Ammon's horn (tissue), 1 donor: ENCODE measurements around the gene CDH22.

Experiments
- DNase-seq: peaks from one replicate; pipeline ENCODE4 v3.0.0-alpha.2; 2016; ENCODE audit warnings: low spot score

Gene CDH22

DNA sequence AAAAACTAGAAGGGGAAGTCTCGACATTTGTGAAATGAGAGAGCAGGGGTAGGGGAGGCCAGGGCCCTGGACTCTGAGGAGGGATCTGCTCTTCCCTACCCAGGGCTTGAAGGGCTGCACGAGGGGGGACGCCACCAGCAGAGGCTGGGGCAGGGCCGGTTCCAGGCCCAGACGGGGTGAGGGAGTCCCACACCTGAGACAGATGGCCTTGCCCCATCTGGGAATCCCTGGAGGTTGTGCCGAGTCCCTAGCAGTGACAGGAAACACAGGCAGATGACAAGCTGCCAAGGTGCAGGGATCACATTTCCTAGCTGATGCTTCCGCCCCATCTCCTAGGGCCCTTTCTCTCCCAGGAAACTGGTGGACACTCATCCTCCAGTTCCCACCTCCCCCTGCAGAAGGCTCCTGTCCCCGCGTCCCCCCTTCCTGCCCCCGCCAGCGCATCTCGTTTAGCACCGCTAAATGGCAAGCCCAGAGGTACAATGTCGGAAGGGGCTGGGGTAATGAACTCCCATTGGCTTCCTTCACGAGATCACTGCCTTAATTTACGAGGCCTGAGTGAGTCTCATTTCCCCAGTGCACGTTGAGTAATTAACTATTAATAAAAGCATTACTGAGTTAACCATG lies 35.2 kb upstream of the CDH22 start:
- no peak for DNase-seq

DNA sequence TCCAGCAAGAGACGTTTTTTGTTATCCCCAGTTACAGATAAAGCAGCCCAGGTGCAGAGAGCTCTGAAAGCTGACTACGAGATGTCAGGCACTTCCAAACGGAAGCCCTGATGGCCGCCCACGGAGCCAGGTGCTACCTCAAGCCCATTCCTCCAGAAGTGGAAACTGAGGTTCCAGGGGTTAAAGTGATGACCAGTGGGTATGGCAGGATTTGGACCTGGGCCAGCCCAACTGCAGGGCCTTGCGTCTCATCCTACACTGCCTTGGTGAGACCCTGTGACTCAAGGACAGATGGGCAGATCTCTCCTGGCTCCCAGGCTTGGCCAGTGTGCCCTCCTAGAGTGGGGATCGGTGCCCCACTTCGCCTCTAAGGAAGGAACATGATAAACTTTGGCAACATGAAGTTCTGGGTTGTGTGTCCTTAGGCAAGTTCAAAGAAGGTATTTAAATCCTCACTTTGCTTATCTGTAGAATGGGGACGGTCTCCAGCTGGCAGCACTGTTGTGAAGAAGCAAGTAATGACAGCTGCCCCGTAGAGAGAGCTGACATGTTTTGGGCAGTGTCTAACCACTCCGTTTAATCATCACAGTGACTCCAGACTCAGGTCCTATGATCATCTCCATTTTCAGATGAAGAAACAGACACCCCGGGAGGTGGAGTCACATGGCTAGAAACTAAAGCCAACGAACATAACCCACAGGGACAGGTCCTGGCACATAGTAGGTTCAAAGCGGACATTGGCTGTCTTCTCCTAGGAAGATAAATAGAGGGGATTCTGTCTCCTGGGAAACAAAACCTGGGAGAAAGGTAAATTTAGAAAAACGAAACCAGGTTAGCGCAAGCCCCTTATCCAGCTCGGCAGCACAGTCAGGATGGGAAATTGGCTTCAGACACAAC lies 34.4 kb upstream of the CDH22 start:
- DNase-seq = no peak

DNA sequence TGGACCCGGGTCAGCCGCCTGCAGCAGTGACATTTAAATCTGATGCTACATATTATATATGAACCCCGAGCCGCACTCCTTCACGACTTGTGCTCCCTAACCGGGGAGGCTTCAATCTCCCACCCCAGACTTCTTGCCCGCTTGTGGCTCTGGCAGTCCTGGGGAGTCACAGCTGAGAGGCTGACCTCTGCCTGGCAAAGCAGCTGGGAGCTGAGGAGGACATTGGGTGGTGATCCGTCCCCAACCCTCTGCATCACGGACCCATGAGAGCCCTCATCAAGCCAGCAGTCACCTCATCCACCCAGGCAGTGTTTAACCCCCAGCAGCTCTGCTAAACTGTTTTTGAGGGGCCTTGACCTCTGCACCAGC lies 33.7 kb upstream of the CDH22 start:
- no peak for DNase-seq

DNA sequence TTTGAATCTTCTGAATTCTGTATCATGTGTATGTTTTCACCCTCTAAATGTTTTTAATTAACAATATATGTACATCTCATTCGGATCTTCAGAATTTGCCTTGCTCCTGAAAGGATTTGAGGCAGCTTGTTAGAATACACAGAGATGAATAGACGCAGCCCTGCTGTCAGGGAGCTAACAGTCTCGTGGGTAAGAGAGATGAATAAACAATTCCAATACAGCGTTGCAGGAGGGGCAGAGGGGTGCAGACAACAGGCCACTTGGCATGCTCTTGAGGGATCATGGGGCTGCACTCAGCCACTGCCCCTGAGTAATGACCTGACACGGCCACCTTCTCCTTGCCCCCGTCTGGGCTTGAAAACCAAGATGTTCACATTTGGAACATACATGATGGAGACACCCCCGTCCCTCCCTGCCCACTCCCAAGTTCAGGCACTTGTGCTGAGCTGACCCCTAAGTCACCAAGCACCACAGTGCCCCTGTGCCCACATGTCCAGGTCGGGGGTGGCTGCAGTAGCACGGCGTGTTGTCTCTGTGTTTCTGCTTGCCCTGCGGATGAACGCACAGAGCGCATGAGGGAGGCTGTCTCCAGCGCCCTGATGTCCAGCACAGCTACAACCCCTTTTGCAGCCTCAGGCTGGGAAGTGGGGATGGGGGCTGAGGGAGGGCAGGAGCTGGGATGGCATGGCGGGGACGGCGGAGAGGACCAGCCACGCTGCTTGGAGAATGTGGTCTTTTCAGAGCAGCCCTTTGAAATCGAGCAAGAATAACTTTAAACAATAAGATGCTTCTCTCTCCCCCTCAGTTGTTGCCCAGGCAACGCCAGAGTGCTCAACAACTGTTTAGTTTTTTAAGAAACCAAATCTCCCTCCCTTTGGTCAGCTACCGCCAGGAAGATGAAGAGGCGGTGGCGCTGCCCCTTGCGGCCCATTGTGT lies 33.0 kb upstream of the CDH22 start:
- DNase-seq = no peak

DNA sequence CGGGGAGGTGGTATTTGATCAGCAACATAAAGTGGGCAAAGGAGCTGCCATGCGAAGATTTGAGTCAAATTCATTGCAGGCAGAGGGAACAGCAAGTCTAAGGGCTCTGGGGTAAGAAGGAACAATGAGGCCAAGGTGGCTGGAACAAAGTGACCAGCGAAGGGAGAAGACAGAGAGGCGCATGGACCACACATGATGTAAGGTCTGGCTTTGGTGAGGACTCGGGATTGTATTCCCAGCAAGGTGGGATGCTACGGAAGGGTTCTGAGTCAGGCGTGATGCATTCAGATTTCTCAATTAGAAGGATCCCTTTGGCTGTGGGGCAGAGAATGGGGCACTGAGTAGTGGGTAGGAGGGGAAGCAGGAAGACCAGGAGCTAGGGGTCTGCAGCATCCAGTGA lies 30.7 kb upstream of the CDH22 start:
- DNase-seq = no peak

DNA sequence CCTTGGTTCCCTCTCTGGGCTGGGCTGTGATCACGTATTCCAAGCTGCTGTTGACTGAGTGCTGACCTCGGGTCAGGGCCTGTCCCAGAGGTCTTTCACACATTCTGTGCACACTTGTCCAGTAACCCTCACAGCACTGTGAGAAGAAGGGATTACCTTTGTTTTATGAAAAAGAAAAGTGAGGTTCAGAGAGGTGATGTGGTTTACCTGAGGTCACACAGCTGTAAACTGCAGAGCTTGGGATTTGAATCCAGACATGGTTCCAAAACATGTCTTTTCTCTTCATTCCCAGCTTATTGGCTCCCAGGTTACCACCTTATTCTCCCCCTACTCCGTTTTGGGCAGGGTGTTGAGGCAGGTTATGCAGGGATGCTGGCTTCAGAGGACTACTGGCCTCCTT lies 28.4 kb upstream of the CDH22 start:
- DNase-seq = no peak

DNA sequence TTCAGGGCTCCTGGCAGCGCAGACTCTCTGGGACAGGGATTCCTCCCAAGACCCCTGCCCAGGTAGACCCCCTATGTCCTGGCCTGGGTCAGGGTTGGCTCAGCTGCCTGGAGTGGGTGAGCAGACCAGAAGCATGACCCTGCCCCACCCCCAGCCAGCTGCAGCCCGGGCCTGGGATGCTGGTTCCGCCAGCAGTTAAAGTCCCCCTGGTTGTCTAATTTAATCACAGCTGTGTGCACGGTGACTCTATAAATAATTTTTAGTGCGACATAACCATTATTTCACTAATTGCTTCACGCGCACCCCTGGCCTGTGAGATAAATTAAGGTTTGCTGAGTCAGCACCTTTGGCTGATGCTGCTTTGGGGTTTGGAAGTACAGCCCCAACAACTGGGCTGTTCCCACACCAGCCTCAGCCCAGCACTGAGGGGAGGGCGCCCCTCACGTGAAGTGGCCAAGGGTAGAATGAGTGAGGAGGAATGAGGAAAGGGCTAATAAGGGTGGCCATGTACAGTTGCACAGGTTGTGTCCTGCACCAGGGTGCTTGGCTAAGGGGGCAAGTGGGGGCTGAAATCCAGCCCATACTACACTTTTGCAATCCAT lies 26.1 kb upstream of the CDH22 start:
- no peak for DNase-seq

DNA sequence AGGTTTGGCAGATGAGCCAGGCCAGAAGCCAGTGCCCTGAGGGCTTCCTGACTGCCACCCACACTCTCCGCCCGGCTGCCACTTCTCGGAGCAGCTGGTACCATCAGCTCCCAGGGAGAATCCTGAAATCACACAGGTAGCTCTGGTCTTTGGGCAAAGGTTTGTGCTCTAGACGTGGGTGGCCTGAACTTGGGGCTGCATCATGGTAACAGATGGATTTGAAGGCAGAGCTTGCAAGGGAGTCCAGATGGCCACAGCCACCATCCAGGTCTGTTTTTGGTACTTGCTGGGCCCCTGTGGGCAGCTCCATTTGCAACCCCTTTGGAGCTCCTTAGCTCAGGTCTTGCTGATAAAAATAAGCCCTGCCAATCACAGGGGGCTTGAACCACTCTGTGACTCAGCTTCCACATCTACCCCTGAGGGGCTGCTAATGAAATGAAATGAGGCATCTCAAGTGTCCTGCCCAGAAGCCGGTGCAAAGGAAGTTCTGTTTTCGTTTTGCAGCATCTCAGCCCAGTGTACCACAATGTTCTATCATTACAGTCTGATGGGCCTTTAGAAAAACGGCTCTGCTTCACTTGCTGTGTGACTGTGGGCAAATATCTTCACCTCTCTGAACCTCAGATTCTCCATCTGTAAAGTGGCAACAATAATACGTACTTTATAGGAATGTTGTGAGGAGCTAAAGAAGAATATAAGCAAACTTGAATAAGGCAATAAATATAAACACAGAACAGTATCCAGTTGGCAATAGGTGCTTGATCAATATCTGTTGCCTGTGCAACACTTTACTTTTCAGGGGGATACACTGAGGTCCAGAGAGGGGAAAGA lies 25.1 kb upstream of the CDH22 start:
- DNase-seq = no peak

DNA sequence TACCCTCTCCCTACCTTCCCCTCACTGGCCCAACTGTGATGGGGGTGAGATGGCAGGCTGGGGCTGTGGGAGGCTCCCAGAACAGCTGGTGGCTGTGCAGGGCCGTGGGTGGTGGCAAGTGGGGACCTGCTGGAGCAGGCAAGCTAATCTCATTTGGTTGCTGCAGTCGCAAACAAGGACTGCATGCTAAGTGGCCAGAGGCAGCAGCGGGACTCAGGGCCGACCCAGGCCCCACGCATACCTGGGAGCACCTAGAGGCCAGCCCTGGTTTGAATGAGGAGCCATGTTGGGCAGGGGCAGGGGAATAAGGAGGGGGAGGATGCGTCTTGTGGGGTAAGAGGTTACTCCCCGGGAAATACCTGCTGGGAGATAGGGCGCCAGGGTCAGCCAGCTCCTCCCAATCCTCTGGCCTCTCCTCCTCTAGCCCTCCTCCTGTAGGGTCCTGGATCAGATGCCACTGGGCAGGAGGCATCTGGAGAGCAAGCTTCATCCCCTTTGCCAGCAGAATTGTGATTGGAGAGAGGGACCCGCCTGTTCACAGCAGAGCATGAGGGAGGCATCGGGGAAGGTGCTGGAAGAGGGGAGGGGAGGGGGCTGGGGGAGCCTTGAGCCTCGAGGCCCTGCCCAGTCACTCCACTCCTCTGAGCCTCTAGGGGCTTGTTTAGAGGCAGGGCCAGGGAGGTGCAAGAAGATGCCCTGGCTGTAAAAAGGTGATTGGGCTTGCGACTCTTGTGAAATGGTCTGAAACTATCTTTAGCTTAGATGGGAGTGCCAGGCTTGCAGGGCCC lies 24.3 kb upstream of the CDH22 start:
- DNase-seq = no peak

DNA sequence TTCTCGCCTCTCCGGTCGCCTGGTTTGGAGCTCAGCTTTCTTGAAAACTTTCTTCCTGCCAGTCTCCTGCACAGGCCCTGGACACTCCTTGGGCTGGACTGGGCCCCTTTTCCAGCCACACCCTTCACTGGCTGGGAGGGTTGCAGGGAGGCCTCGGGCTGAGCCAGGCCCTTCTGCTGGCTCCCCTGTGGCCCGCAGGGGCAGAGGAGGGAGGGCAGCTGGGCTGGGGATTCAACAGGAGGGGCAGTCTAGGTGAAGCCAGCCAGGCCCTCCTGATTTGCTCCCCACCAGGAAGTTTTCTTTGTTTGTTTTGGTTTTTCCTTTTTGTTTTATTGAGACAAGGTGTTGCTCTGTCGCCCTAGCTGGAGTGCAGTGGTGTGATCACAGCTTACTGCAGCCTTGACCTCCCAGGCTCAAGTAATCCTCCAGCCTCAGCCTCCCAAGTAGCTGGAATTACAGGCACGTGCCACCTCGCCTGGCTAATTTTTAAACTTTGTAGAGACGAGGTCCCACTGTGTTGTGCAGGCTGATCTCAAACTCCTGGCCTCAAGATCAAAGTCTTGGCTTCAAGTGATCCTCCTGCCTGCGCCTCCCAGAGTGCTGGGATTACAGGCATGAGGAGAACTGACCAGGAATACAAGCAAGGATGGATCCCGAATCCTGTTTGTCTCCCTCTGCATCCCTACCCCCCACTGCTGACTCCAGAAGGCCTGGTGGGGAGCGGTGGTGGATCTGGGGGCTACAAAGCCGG lies 23.5 kb upstream of the CDH22 start:
- DNase-seq = no peak

DNA sequence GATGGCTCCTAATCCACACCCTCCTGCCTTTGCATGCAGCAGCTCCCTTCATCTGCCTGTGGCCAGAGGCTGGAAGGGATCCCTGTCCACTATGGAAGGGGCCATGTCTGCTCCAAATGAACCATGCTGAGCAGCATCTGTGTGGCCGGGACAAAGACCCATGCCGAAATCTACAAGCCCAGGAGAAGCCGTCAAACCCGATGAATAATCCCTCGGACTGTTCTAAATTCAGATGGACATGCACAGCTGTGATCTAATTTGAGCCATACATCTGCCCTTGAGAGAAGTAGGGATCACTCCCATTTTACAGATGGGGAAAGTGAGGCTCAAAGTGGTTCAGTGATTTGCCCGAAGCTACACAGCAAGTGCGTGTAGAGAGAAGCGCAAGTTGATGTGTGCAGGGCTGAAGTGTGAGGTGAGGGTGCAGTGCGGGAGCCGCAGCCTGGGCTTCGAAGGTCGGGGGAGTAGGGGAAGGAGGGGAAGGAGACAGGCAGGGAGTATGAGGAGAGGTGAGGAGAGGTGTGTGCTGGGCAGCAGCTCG lies 22.6 kb upstream of the CDH22 start:
- no peak for DNase-seq

DNA sequence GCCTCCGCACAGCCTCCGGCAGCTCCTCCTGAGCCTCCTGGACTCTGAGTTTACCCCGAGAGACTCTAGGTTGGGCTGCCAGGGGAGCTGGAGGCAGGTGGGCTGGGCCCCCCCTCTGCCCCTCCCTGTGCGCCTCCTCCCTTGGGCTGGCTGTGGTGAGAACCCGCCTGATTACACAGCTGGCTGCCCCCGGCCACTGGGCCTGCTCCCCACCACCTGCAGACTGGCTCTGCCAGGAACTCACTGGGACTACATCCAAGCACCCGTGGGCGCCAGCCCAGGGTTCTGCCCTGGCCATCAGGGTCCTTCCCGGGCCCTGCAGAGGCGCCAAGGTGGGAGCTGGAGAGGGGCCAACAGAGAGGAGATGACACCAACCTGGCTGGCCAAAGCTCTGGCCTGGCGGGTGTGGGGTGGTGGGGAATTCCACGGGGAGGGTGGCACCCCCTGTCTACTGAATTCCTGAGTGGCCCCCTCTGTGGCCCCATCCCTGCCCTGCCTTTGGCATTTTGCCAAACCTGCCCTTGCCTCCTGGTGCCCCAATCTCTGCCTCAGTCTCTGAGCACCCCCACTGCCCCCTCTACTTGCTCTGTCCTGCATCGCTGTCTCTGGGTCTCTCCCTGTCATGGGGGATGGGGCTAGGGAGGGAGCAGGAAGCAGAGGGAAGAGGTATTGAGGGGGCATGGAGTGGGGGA lies 21.9 kb upstream of the CDH22 start:
- DNase-seq = no peak

DNA sequence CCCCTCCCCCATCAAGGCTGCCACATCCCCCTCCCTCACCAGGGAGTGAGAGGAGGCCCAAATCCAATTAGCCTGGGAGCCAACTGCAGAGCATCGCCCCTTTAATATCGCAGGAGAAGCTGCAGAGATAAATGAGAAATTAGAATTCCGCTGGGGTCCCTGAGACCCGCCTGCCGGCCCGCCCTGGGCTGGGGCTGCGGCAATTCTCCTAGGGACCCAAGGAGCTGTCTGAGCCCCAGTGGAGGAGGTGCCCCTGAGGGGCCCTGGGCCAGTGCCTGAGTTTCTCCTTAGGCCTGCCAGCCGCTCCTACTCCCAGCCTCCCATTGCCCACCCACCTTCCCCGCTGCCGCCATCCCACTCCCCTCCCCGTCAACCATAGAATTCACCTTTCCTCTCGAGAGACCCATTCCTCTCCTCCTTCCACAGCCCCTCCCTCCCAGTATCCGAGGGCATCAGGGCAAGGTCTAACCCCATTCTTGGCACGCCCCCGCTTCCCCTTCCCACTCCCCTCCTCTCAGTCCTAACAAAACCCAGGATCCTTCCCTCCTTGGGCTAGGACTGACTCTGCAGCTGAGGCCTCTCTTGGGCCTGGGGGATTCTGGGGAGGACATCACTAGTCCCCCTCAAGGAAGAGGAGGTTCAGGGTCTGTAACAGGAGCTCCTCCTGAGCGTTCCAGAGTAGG lies 20.0 kb upstream of the CDH22 start:
- no peak for DNase-seq

DNA sequence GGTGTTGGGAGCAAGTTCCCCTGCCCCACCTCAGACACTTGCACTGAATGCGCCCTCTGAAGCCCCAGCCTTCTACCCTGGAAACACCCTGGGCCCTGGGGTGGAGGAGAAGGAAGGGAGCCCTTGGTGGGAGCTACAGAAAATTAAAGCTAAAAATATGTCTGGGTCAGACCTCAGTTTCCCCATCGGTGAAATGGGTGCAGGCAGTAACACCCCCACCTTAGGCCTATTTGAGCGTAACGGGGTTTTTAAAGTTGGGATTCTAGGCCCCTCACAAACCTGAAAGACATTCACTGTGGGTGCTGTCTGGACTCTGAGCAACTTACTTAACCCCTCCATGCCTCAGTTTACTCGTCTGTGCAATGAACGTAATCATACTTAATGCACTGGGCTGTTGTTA lies 19.3 kb upstream of the CDH22 start:
- DNase-seq = no peak

DNA sequence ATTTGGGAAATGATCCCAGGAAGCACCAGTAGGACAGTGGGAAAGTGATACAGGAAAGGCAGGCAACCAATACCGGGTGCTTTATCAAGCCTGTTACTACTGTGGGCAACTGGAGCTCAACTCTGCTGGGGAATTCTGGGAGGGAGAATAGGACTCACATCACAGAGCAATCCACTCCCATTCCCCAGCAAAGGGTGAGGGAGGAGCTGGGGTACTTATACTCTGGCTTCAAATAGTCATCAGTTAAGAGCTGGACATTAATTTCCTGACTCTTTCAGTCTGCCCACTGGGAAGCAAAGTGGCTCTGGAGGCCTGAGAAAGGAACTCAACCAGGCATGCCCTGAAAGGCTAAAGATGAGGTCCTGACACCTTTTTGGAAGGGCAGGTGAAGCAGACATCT lies 17.5 kb upstream of the CDH22 start:
- no peak for DNase-seq

DNA sequence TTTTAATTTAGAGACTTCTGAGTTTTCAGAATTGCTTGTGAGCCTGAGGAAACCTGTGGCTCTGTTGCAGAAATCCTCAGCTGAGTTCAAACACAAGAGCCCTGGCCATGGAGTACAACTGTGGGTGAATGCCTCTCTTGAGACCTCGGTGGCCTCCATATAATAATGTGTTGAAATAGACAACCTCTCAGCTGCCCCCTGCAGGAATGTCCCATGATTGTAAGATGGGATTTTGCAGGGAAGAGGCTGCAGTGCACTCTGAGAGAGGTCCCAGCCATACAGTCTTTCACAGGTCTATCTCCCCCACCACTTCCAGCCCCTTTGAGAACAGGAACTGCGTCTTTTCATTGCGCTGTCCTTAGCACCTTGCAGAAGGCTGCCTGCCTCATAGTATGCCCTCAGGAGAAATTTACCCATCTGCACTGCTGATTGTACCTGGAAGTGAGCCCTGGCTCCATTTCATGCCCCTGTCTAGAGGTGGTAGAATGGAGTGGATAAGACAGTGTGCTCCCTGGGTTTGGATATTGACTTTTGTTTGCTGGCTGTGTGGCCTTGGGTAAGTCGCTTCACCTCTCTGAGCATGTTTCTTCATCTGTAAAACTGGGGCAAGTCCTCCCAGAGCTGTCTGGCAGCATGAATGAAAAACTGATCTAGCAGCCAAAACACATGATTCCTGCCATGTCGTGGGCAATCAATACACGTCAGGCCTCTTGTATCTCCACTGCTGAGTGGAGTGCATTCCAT lies 16.8 kb upstream of the CDH22 start:
- DNase-seq = no peak

DNA sequence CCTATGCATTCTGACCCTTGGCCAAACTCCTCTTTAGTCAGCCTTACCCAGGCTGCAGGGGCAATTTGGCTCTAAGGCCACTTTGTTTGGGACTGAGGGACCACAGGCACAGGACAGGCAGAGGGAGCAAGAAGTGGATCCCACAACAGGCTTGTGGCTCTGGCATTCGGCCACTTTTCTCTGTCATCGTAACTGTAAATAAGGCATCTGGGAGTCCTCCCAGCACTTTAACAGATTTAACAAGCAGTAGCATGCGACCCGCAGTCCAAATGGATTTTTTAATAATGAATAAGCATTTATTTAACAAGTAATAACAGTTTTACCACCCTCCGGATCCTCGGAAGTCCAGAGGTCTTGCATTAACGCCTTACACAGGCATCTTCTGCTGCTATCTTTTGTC lies 16.1 kb upstream of the CDH22 start:
- no peak for DNase-seq

DNA sequence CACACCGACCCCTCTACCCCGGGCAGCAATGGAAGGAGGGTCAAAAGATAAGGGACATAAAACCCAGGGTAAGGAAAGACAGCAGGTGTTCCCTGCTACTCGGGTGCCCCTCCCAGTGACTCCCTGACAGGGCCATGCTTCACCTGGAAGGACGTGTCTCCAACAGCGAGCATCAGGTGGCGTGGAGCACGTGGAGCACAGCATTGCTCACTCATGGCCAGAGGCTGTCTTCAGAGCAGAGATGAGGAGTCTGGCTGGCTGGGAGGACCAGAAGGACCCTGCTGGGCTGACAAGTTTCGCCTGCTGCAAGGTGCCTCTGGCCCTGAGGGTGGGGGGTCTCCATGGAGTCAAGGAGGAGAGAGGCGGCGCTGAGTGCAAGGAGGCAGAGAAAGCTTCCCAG lies 15.3 kb upstream of the CDH22 start:
- DNase-seq = no peak
